IPS-11a (cell line): ENCODE results near the gene EVI5.
"Not testable (repeated sequence)": the region's sequence is repeated elsewhere in the genome, so short reads cannot be mapped to it uniquely, and the experiment has no call there.

Experiments used
- H3K4me3 ChIP-seq: one replicate; pipeline ENCODE4 v1.5.1; 2013; ENCODE audit warnings: low read depth, low read length, control low read depth

The EVI5 gene

DNA sequence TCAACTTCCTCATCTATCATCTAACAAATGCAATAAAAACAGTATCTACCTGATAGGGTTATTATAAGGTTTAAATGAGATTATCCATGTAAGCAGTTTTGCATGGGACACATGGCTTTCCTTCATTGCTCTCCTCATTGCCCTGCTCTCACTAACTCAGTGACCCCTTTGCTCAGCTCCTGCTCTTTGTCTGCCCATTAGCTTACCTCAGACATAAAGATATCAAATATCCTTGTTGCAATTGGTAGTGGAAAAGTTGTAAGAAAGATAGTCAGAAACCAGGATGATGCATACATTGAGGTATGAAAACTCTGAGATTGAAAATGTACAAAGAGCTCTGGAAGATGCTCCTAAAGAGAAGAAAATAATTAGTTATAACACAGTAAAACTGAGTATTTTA is 89.8 kb downstream of the EVI5 start:
- no peak overlapping the region for H3K4me3 ChIP-seq

DNA sequence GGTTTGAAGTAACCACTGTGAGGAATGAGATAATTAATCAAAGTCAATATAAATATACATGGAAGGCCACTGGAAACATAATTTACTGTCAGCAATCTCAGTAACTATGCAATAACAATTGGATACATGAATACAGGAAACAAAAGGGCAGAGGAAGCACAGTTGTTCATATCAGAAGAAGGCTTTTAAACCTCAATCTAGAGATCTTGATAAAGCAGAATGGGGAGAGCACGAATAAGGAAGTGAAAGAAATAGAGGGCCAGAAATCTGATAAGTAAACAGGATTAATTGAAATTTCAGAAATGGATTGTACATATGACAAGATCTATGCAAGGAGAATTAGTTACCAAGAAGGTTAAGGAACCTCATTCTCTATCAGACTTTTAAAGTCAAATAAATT is 93.0 kb downstream of the EVI5 start:
- no peak overlapping the region for H3K4me3 ChIP-seq

DNA sequence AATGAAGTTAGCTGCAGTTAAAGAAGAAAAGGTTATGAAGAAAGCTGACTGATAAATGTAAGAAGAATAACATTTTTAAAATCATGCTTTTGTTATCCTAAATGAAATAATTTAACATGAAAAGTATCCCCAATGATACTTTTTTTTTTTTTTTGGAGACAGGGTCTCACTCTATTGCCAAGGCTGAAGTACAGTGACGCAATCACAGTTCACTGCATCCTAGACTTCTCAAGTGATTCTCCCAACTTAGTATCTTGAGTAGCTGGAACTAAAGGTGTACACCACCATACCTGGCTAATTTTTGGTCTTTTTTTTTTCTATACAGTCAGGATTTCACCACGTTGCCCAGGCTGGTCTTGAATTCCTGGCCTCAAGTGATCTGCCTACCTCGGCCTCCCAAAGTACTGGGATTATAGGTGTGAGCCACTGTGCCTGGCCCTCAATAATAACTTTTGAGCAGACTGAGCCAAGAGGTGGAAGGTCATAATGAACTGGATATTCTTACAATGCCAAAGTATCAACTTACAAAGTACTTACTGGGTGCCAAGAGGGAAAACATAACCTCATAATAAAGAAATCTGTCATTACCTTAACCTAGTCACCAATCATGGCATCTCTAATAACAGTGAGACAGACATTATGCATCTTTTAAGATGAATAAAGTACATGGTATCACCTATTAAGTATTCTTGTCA is 94.5 kb downstream of the EVI5 start:
- H3K4me3 ChIP-seq, result no peak overlapping the region

DNA sequence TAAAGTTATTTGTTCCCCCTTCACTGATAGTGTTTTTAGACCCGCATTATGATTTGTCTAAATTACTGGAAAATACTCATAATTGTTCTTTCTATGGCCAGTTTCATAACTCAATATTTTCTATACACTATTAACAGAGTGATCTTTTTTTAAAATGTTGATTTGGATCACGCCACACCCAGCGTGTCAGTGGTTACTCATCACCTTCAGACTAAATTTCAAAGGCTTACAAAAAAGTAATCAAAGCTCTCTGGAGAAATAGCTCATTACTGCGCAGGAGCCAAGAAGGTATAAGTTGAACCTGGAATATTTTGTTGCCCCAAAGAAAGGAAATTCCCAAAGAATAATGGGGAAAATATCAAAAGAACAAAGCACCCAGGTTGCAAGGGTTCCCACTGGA is 104.9 kb downstream of the EVI5 start:
- no peak overlapping the region for H3K4me3 ChIP-seq

DNA sequence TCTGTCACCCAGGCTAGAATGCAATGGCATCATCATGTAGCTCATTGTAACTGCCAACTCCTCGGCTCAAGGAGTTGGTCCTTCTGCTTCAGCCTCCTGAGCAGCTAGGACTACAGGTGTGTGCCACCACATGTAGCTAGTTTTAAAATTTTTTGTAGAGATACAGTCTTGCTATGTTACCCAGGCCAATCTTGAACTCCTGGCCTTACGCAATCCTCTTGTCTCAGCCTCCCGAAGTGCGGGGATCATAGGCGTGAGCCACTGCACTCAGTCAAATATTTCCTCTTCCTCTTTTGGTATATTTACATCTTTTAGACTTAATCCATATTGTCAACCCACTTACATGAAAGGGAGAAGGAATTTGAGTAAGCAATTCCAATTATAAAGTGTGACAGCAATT is 121.1 kb downstream of the EVI5 start:
- no peak overlapping the region for H3K4me3 ChIP-seq

GRCh38 chr1:92662048-92662447 is 122.9 kb downstream of the EVI5 start:
- no peak overlapping the region for H3K4me3 ChIP-seq

DNA sequence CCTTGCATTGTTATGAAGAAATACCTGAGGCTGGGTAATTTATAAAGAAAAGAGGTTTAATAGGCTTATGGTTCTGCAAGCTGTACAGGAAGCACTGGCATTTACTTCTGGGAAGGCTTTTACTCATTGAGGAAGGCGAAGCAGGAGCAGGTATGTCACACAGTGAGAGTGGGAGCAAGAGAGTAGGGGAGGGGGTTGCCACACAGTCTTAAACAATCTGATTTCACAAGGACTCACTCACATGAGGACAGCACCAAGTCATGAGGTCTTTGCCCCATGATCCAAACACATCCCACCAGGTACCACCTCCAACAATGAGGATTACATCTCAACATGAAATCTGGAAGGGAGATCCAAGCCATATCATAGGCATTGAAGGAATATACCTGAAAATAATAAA is 127.2 kb downstream of the EVI5 start:
- H3K4me3 ChIP-seq, result no peak overlapping the region

DNA sequence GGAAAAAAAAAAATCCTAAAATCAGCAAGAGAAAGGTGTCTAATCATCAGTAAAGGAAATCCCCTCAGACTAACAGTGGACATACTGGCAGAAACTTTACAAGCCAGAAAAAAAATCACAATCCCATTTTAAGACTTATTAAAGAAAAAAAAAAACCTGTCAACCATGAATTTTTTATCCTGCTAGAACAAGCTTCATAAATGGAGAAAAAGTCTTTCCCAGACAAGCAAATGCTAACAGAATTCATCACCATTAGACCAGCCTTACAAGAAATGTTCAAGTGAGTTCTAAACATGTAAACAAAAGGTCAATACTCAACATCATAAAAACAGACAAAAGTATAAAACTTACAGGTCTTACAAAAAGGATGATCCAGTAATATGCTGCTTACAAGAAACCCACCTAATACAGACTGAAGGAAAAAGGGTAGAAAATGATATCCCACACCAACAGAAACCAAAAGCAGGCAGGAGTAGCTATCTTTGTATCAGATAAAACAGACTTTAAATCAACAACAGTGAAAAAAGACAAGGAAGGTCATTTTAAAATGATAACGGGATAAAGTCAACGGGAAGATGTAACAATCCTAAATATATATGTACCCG is 129.6 kb downstream of the EVI5 start:
- no peak overlapping the region for H3K4me3 ChIP-seq

DNA sequence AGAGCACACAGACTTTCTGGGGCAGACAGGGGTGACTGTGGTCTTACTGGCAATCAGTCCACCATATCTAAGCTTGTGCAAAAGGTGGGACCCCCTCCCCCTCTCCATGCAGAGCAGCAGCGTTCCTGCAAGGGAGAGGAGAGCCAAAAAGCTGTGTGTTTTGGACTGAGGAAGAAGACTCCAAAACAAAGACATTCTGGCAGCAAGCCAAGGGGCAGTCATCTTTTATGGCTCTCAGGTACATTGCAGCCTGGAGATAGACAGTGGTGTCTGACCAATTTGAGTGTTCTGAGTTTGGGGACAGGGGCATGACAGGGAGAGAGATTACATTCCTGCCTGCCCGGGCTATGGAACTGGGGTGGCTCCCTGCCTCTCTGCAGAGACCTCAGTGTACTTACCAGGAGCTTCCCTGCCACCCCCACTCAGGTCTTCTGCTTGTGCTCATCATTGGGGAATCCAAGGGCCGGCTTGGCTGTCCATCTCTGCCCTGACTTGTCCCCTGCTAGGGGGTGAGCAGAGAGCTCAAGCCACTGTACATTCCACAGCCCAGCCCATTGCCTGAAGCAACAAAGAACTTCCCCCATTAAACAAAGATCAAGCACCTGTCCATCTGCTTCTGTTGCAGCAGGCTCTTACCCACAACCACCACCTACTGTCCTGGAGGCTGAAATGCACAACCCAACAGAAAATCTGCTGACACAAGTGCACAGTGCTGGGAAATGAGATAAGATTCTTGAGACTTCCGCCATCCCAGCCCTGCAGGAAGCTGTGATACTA is 131.1 kb downstream of the EVI5 start:
- H3K4me3 ChIP-seq, result no peak overlapping the region

DNA sequence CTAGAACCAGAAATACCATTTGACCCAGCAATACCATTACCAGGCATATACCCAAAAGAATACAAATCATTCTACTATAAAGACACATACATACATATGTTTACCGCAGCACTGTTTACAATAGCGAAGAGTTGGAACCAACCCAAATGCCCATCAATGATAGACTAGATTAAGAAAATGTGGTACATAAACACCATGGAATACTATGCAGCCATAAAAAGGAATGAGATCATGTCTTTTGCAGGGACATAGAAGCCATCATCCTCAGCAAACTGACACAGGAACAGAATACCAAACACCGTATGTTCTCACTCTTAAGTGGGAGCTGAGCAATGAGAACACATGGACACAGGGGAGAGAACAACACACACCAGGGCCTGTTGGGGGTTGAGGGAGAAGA is 144.2 kb downstream of the EVI5 start:
- not testable (repeated sequence) for H3K4me3 ChIP-seq

DNA sequence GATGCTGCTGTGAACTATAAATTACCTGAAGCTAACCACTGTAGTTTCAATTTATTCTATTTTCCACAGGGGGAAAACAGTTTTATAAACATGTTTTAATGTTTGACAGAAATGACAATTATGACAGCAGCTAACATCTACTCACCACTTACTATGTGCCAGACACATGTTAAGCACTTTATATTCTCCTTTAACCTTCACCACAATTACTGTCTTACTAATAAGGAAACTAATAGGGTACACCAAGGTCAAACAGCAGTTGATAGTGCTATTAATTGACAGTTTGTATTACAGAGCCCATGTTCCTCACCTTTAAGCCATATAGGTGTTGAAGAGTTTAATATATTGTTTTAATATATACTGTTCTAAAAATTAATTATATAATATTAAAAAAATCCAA is 146.4 kb downstream of the EVI5 start:
- H3K4me3 ChIP-seq, result no peak overlapping the region

- H3K4me3 ChIP-seq, result not testable (repeated sequence)
Observed at GRCh38 chr1:92635203-92635602, 149.7 kb downstream of the EVI5 start.

DNA sequence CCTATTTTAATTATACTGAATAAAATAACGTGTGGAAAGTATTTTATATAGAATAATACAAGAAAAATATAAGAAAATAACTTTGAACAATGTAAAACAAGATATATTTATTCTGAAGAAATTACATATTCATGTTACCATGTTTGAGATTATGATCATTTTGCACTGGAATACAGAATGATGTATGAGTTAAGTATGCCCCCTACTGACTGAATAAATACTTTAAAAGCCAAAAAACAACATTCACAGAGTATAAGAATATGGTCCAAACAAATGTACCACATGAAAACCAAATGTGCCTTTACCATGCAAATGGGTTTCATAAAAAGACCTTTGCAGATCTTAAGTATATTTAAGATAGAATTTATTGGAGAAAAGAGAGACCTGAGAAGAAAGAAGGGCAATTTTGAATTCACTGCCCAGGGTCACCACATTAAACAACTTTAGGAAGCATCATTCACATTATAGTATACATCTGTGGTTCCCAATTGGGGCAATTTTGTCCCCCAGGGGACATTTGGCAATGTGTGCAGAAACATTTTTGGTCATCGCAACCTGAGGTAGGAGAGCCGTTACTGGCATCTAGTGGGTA is 161.6 kb downstream of the EVI5 start:
- no peak overlapping the region for H3K4me3 ChIP-seq

DNA sequence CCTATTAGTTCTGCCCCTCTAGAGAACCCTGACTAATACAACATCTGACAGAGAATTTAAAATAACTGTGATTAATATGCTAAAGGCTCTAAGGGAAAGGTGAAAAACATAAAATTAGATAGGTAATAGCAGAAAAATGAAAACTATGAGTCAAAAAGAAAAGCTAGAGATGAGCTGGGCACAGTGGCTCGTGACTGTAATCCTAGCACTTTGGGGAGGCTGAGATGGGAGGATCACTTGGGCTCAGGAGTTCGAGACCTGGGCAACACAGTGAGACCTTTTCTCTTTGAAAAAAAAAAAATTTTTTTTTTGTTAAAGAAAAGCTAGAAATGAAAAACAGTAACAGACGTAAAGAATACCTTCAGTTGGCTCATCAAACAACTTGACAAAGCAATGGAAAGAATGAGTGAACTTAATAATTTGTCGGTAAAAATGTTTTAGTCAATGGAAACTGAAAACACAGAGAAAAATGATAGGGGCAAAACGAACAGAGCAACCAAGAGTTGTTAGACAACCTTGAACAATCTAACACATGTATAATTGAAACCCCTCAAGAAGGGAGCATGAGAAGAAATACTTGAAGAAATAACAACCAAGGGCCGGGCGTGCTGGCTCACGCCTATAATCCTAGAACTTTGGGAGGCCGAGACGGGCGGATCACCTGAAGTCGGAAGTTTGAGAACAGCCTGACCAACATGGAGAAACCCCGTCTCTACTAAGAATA is 165.3 kb downstream of the EVI5 start:
- H3K4me3 ChIP-seq, result no peak overlapping the region

DNA sequence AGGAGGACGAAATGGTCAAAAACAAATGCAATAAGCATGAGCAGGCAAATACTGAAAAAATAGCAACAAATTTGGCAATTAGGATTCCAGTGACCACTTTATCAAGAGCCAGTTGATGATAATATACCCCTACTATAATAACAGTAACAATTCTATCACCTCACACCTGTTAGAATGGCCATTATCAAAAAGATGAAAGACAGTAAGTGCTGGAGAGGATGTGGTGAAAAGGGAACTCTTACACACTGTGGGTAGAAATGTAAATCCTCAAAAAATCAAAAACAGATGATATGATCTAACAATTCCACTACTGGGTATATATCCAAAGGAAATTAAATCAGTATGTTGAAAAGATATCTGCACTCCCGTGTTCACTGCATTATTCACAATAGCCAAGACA is 183.9 kb downstream of the EVI5 start:
- H3K4me3 ChIP-seq, result no peak overlapping the region

DNA sequence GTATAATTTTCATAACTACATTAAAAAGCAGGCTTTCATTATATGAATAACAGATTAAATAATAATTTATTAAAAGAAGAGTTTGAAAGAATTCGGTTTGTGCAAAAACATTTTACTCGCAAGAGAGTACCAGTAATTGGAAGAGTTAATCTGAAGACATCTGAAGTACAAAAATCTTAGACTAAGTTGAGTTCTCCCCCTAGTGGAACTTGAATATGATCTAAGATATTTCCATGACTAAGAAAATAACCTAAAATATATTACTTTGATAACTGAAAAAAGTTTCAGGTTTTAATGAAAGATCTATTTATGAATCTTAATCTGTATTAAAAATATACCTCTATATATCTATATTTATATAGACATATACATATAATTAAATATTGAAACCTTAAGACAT is 185.7 kb downstream of the EVI5 start:
- H3K4me3 ChIP-seq, result no peak overlapping the region

DNA sequence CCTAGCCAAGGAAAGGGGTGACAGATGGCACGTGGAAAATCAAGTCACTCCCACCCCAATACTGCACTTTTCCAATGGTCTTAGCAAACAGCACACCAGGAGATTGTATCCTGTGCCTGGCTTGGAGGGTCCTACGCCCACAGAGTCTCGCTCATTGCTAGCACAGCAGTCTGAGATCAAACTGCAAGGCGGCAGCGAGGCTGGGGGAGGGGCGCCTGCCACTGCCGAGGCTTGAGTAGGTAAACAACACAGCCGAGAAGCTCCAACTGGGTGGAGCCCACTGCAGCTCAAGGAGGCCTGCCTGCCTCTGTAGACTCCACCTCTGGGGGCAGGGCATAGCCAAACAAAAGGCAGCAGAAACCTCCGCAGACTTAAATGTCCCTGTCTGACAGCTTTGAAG is 195.5 kb downstream of the EVI5 start:
- H3K4me3 ChIP-seq, result not testable (repeated sequence)

GRCh38 chr1:92587445-92587844 is 197.5 kb downstream of the EVI5 start:
- H3K4me3 ChIP-seq, result no peak overlapping the region

DNA sequence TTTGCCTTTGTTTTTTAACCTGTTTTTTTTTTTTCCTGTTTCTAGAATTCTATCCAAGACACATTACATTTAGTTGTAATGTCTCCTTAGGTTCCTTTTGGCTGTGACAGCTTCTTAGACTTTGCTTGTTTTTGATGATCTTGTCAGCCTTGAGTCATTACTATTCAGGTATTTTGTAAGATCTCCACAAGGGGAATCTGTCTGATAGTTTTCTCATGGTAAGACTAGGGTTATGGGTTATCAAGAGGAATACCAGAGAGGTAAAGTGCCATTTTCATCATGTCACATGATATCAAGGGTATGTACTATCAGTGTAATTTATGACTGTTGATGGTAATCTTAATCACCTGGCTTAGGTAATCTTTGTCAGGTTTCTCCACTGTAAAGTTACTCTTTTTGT is 199.1 kb downstream of the EVI5 start:
- H3K4me3 ChIP-seq, result no peak overlapping the region

- not testable (repeated sequence) for H3K4me3 ChIP-seq
Observed at GRCh38 chr1:92584810-92585209, 200.1 kb downstream of the EVI5 start.
